UCSD-AML1 (cell line): ENCODE results near the gene ATP1B4.
"Not testable (repeated sequence)": the region's sequence is repeated elsewhere in the genome, so short reads cannot be mapped to it uniquely, and the experiment has no call there.

Experiments used
- DNase-seq: peaks from one replicate; lab custom pipeline; 2025; ENCODE audit not compliant: unreplicated experiment; lab: John Stamatoyannopoulos, UW

The ATP1B4 gene

DNA sequence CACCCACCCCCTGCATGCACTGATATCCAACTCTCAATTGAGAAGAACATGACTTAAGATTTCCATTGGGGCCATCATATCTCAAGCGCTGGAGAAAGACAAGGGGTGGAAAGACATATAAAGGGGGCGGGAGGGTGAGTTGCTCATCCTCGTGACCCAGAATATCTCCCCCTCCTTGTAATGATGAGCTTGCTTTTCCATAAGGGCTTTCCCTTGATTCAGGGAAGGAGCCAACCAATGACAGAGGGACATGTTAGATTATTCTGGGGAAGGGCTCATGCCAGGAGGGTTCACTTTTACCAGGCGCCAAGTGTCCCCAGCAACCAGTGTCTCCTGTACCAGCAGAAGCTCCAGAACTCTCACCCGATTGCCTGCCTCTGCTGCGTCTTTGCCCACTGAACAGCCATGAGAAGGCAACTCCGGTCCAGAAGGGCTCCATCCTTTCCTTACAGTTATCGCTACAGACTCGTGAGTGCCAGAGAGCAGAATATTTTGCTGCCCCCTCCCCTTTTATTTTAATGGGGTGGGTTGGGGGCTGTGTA, at the start of gene ATP1B4:
TSS of gene ATP1B4 (plus strand) at position 326 of the 542 bp plus-strand sequence. CDS start at position 406, 80 bp downstream.
- no peak for DNase-seq

DNA sequence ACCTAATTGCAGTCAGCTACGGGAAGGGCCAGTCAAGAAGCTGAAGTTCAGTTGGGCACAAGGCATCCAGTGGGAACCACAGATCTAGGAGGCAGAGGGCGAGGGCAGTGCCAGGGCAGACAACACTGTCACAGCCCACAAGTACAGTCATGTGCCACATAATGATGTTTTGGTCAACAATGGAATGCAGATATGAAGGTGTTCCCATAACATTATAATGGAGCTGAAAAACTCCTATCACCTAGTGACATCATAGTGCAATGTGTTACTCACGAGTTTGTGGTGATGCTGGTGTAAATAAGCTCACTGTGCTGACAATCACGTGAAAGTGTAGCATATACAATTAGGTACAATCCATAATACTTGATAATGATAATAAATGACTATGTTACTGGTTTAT, 46.1 kb upstream of the ATP1B4 start:
- DNase-seq, result no peak

DNA sequence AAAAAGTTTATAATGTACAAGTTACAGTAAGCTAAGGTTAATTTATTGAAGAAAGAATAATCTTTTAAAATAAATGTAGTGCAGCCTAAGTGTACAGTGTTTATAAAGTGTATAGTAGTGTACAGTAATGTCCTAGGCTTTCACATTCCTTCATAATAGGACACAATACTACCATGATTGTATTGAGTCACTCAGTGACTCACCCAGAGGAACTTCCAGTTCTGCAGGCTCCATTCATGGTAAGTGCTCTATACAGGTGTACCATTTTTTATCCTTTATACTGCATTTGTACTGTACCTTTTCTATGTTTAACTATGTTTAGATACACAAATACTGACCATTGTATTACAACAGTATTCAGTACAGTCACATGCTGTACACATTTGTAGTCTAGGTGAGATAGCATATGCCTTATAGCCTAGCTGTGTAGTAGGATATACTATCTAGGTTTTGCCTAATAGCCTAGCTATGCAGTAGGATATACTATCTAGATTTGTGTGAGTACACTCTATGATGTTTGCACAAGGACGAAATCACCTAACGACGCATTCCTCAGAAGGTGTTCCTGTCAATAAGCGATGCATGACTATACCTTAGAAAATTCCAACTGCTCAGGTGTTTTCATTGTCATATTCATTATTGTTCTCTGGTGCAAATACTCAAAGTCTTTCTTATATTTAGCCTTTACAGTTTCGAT, 45.2 kb upstream of the ATP1B4 start:
- DNase-seq, result no peak

DNA sequence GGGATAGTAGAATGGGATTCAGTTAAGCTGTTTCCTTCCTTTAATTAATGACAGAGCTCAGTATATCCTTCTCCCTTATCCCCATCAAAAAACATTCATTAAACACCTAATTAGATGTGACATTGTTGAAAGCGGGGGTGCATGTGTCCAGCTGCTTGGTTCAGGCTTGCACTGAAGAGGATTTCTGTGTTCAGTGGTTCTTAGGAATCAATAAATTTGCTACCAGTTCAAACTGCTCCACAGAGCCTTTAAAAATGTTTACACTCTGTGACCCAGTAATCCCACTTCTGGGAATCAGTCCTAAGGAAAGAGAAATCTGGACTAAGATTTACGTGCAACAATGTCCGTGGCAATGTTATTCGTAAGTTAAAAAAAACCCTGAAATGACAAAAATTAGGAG, 43.5 kb upstream of the ATP1B4 start:
- DNase-seq, result no peak

DNA sequence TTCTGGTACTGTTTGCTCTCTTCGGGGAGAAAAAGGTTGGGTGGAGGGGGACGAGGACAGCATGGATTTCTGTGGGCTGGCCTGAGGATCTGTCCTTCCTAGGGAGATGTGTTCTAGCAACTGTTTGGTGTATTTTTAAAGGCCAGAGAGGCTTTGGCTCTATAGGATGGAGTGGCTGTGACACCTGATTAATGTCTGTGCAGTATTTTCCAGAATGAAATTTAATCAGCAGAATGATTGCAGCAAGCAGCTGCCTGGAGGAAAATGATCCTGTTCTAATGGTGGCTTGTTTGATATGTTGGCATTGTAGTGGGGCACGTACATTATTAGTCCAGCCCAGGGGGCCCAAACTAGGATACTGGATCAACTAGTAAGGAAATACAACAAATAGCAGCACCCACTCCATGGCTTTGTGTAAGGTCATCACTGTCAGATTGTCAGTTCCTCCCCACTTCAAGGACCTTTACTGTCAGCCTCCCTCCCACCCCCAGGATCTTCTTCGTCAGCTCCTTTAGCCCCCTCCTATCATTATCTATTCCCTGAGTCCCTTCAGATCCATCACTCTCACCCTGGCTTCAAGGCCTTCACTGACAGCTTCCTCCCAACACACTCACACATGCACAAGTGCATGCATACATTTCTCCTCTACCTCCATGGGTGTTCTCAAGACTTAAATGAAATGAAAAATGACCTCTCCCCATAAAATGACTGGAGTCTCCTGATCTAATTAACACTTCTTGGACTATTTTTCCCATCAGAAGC, 40.2 kb upstream of the ATP1B4 start:
- DNase-seq, result no peak

DNA sequence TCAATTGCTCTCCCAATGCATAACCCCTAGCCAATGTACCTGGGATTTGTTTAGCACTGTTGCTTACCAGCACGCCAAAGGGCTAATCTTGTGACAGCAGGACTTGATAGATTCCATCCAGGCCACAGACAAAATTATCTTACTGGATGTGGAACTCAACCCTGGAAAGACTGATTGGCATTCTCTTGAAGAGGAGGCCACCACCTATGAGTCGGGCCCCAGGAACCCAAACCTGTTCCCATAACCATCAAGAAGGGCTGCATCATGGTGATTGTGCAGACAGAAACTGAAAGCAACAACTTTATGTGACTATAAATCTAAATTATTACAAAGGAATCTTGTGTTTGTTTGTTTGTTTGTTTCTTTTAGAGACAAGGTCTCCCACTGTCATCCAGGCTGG, 30.8 kb upstream of the ATP1B4 start:
- DNase-seq, result no peak

DNA sequence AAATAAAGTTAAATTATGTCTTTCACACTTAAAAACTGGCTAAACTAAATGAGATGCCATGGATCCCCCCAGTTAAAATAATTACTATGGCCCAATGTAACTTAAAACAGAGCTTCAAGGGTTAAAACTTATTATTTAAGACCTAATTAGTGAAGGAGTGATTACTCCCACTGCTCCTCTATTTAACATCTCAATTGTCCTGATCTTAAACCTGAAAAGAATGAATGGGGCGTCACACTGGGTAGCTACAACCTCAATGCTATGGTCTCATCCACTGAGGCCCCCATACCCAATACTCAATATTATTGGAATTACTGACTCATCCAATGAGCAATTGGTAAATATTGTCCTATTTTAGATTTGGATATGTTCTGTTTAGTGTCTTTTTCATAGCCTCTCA, 29.5 kb upstream of the ATP1B4 start:
- DNase-seq, result no peak

DNA sequence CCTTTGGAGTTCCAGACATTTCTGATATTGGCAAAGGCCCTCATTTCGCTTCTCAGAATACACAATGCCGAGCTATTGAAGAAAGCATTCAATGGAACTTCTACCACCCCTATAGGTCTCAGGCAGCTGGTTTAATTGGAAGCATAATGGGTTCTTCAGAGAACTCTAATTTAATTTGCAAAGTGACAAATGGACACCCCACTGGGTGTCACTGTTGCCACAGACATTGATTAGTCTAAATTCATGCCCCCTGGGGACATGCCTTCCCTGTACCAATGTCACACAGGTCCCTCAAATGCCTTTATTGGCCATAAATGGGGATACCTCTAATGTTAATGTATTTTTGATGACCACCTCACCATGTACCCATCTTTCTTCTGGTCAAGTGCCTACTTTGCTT, 27.7 kb upstream of the ATP1B4 start:
- peak; percentile 11 for DNase-seq

DNA sequence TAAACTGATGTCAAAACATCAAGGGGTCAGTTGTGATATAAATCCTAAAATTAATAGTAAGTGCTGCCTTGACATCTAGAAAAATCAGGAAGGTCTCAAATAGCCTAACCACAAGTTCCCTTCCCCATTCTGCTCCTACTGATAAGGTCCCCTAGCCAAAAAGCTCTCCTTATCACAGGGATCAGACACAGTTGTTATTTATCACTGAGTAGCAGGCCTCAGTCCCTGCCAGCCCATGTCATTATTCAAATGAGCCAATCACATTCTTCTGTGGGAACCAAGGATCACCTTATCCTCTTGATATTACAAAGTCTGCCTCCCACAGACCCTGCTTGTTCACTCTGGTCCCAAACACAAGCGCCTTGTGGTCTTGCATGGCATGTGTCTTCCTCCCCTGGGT, 27.3 kb upstream of the ATP1B4 start:
- peak; percentile 15 for DNase-seq

DNA sequence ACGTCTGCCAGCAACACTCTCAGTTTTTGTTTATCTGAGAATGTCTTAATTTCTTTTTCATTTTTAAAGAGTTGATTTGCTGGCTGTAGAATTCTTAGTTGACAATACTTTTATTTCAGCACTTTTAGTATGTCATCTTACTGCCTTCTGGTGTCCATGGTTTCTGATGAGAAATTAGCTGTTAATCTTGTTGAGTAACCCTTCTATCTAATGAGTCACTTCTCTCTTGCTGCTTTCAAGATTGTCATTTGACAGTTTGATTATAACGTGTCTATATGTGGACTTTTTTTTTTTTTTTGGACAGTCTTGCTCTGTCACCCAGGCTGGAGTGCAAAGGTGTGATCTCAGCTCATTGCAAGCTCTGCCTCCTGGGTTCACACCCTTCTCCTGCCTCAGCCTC, 26.6 kb upstream of the ATP1B4 start:
- no peak for DNase-seq

DNA sequence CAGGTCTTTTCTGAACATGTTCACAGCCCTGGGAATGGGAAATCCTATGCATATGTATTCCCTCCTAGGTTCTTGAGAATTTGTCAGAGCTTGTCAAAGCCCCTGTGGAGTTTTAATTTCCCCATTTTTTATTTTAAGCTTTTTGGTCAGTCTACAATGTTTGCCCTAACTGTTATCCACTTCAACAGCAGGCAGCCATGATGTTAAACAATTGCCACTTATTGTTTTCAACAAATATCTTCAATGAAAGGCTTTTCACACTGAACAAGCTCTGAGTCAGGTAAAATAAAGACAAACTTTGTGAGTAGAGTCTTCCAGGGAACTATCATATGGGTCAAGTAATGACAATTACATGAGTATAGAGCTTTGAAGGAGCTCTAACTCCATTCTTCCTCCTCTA, 25.0 kb upstream of the ATP1B4 start:
- no peak for DNase-seq

DNA sequence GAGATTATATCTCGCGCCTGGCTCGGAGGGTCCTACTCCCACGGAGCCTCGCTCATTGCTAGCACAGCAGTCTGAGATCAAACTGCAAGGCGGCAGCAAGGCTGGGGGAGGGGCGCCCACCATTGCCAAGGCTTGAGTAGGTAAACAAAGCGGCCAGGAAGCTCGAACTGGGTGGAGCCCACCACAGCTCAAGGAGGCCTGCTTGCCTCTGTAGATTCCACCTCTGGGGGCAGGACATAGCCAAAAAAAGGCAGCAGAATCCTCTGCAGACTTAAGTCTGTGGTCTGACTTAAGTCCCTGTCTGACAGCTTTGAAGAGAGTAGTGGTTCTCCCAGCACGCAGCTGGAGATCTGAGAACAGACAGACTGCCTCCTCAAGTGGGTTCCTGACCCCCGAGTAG, 17.3 kb upstream of the ATP1B4 start:
- DNase-seq, result not testable (repeated sequence)

DNA sequence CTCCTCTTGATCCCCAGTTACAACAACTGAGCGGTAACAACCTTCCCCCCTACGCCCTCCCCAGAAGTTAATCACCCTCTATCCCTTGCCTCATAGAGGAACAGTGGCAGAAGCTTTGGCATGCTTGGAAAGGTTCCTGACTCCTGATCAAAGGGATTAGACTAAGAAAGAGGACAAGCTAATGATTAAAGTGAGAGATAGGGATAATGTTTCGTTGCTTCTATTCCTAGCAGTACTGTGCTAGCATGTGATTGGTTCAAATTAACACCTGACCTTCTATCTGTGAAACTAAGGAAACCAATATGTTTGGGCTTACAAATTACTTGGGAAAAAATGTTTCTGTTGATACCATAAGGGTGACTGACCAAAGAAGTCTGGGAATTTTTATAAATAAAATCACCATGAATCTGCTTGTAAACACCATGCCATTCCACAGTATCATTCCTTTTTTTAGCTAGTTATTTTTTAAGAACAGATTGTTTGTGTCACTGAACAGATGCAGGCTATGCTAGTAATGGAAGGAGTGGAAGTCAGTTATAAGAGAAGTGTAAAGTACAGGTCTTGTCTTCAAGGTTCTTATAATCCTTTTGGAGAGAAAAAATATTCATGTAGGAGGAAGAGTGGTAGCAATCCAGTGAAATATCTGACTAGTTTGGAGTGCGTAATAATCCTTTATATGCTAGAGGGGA, 11.3 kb upstream of the ATP1B4 start:
- no peak for DNase-seq

DNA sequence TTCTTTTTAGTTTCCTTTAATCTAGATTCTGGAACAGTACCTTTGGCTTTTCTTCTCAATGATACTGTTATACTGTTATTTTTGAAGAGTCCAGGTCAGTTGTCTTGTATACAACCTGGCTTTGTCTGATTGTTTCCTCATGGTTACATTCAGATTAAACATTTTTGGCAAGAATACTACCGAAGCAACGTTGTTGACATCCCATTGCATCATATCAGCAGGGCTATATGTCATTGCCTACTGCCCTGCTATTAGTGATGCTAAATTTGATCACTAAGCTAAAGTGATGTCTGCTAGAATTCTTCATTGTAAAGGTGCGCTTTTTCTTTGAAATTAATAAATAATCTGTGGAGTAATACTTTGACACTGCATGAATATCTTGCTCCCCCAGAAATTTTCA, 5.8 kb upstream of the ATP1B4 start:
- no peak for DNase-seq

DNA sequence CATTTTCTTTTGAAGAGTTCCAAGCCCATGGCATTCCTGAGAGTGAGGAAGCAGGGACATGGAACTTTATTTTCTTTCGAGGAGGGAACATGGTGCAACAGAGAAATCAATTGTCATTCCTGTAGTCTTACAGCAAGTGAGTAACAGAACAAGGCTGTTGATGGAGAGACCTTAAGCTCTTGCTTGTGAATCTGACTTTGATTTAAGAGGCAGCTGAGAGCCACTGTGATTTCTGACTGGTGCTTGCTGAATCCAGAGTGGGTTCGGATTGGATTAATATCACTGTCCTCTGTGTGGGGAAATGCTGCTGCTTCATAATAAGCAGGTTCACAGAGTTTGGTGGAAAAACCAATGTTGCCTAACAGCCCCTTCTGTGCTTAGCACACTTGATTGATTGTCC, 4.7 kb upstream of the ATP1B4 start:
- no peak for DNase-seq

DNA sequence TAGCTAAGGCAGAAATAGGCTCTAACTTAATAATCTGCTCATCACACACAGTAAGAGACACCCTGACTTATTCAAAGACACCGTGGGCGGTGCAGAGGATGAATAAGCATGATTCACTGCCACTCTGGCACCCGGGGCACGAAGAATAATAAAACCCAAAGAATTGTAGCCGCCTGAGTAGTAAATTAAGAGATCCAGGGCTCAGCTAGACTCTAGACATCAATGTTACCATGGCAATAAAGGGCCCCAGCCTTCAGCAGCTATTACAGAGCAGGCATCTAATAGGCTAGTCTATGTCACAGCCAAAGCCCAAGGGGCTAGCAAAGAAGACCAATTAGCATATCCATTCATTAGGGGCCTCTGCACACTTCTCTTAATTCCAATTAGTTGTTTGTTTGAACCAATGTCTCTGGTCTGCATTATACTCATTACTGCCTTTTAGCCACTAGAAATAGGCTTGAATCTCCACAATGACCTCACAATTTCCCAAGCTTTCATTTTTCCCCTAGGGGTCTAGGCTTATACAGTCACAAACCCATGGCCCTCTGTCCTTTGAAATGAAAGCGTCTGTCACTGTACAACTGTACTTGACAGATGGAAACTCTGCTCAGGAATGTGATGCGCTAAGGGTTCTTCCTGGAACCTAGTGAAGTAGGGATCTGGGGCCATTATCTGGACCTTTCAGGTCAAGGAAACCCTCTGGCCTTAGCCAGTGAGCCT, 3.0 kb upstream of the ATP1B4 start:
- no peak for DNase-seq

DNA sequence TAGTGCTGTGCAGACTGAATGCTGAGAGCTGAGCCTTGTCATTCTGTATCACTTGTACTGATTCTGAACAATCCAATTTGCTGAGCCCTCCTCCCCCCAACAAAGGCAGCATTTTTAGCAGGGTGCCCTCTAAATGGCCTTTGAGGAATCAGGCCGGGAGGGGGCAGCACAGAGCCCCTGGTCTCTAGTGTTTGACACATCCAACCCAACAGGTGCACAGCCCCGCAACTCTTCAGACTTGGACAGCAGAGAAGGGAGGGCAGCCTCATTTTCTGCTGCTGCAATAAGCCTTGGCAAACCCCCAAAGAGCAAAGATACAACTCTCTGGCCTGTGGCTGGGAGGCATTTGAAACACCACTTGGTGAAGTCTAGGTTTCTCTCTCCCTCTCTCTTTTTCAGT, 3.4 kb downstream of the ATP1B4 start:
- DNase-seq, result peak; percentile 40

DNA sequence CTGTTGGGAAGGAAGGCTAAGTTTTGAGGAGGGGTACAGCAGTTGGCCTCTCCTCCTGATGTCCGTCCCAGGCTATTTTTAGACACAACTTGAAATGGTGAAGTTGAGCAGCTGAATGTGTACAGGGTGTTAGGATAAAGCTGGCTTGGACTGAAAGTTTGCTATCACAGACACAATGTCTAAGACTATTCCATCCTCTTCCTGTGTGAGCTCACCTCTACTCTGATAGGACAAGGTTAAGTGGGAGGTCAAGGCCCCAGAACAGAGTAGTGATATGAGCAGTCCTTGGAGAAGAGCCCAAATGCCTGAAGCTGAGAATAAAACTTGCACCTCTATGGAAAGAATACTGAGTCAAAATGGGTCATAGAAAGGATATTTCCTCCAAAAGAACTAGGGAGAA, 4.1 kb downstream of the ATP1B4 start:
- no peak for DNase-seq

DNA sequence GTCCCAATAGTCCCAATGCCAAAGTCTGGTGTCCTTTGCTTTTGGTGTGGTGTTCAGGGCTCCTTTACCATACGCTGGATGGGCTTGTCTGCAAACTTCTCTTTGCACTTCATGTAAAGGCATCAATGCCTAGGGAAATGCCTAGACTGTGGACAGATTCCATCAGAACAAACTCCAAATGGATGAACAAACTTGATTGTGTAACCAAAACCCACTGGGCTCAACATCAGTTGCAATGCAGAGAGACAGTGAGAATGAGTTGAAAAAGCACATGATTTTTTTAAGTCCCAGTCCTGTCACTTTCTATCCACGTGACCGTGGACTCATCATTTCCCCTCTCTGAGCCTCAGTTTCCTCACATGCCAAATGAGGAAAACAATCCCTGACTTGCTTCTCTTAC, 4.9 kb downstream of the ATP1B4 start:
- no peak for DNase-seq

DNA sequence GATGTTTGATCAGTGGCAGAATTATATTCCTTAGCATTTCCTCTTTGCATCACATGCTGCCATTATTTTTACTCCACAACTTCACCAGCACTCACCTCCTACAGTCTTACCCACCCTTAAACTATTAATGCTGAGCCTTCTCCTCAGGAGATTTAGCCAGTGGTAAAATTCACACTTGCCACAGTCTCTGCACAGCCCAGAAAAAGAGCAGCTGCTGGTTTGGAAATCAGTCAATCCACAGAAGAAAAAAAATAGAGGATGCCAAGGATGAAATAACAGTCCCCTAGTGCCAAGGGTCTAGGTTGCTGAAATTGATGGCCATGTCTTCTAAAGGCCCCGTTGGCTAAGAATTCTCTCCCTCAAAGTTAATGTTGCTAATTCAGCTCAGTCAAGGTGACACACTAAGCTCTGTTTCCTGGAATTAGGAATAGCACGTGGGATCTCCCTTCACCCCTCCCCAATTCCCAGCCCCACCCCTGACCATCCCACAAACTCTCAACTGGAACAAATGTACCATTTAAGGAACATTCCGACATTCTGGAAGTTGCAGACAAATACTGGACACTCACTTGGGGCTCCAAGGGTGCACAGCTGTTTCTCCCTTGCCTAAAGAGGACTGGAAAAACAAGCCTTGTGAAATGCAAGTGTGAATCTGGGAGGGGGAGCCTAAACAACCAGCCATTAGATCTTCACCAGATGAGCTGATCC, 5.7 kb downstream of the ATP1B4 start:
- DNase-seq, result no peak
